GM21529 (cell line): Measurements from ENCODE around the gene FGD5.

Source experiments
- ATAC-seq: cut with Tn5 transposase; IDR thresholded peaks from one replicate; pipeline ENCODE4 v1.9.1; 2021; ENCODE audit not compliant: unreplicated experiment

Gene FGD5, protein sequence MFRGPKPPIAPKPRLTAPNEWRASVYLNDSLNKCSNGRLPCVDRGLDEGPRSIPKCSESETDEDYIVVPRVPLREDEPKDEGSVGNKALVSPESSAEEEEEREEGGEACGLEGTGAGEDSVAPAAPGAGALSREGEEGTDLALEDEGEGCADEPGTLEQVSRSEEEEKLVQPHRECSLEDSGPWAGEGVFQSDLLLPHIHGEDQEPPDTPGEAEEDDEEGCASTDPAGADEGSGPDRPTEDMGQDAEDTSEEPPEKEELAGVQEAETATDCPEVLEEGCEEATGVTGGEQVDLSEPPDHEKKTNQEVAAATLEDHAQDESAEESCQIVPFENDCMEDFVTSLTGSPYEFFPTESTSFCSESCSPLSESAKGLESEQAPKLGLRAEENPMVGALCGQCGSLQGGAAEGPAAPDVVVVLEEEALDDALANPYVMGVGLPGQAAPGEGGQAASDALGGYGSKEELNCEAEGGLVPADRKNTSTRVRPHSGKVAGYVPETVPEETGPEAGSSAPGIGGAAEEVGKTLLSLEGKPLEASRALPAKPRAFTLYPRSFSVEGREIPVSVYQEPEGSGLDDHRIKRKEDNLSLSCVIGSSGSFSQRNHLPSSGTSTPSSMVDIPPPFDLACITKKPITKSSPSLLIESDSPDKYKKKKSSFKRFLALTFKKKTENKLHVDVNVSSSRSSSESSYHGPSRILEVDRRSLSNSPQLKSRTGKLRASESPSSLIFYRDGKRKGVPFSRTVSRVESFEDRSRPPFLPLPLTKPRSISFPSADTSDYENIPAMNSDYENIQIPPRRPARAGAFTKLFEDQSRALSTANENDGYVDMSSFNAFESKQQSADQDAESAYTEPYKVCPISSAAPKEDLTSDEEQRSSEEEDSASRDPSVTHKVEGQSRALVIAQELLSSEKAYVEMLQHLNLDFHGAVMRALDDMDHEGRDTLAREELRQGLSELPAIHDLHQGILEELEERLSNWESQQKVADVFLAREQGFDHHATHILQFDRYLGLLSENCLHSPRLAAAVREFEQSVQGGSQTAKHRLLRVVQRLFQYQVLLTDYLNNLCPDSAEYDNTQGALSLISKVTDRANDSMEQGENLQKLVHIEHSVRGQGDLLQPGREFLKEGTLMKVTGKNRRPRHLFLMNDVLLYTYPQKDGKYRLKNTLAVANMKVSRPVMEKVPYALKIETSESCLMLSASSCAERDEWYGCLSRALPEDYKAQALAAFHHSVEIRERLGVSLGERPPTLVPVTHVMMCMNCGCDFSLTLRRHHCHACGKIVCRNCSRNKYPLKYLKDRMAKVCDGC (N-terminal part only)

DNA sequence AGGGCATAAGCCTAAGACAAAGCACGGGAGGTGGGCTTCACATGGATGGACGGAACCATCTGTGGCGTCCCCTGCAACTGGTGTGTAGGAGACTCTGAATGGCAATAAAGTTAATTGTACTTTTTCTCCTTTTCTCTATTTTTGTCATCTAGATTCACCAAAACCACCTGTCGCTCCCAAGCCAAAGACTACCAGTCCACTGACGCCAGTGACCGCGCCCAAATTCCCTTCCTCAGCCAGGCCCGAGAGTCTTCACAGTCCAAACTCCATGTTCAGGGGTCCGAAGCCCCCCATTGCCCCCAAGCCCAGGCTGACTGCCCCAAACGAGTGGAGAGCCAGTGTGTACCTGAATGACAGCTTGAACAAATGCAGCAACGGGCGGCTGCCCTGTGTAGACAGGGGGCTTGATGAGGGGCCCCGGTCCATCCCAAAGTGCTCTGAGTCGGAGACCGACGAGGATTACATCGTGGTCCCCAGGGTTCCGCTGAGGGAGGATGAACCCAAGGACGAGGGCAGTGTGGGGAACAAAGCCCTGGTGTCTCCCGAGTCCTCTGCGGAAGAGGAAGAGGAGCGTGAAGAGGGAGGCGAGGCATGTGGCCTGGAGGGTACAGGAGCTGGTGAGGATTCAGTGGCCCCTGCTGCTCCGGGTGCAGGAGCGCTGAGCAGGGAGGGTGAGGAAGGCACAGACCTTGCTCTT lies at the start of gene FGD5:
Gene FGD5 (plus strand): TSS at position 159 of the 697 bp plus-strand sequence. CDS start 110 bp downstream, at position 269.
- ATAC-seq = no peak

DNA sequence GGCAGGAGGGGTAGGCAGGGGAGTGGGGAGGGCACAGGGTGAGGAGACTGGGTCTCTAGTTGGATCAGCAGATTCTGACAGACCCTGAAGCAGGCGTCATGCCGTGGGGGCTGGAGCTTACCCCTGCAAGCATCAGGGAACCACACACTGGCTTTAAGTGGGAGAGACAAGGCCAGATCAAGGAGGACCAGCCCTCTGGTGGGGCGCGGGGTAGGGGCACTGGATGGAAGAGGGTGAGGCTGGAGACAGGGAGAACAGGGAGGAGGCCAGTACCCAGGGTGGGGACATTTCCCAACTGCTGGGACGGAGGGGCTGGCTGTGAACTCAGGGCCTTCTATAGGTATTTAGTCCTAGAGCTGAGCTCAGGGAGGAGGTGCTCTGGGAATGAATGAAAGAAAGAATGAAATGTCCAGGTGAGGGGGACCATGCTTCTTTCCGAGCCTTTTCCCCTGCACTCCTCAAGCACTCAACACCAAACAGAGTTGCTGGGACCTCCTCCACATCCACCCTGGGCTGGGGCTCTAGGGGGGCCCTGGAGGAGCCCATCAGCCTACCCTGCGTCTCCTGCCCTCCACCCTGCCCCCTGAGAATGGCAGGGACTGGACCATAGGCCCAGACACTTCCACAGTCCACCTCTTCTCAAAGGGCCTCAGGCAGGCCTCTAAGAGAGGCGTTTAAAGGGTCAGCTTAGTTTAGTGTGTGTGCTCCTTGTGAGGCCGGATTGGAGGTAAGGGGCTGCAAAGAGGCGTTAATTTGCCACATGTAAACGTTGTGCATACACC lies 49.0 kb upstream of the FGD5 start:
- no peak for ATAC-seq

DNA sequence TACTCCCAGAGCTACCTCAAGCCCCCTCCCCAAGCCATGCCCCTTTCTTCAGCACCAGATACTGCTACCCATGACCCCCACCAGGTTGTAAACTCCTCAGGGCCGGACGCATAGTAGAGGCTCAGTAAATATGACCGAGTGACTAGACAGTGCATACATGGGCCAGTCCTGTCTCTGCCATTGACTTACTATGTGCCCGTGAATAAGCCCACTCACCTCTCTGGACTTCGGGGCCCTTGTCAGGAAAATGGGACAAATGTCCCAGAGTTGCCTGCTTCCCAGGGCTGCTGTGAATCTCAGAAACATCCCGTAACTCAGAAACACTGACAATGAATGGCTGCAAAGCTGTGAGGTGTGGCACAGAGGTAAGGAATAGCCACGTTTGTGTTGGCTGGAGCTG lies 48.2 kb upstream of the FGD5 start:
- no peak for ATAC-seq

- no peak for ATAC-seq
Measured at GRCh38 chr3:14771593-14772497, 46.9 kb upstream of the FGD5 start.

- no peak for ATAC-seq
Measured at GRCh38 chr3:14772533-14773138, 46.1 kb upstream of the FGD5 start.

DNA sequence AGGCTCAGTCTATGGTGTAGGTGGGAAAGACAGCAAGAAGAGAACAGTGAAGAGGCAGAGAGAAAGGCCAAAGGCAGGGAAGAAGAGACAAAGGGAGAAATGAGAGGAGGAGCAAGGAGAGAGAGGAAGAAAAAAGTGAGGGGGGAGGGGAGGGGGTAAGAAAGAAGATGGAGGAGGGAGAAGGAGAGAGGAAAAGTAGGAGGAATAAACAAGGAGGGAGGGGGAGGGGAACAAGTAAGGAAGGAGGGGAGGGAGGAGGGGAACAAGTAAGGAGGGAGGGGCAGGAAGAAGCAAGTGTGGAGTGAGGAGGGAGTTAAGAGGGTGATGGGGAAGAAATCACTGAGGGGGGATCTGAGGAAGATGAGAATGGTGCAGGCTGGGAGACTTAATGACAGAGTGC lies 45.5 kb upstream of the FGD5 start:
- ATAC-seq = no peak

DNA sequence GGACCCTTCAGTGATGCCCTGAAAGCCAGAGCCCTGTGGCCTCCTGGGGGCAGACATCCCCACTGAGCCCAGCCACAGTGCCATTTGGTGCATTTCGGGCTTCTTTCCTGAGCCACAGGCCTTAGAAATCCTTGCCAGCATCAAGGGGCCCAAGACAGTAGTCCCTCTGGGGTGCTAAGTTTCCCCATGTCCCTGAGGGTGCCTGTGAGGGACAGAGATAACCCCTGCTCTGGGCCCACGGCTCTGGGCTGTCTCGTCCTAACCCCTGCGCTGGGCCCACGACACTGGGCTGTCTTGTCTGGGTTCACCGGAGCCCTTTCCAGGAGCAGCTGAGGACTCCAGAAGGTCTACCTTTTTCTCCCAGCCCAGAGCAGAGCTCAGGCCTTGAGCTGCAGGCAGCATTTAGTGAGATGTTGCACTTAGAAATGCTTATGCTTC lies 45.1 kb upstream of the FGD5 start:
- no peak for ATAC-seq

GRCh38 chr3:14774431-14774830 lies 44.3 kb upstream of the FGD5 start:
- ATAC-seq = no peak

- ATAC-seq = no peak
Measured at GRCh38 chr3:14775011-14775410, 43.8 kb upstream of the FGD5 start.

DNA sequence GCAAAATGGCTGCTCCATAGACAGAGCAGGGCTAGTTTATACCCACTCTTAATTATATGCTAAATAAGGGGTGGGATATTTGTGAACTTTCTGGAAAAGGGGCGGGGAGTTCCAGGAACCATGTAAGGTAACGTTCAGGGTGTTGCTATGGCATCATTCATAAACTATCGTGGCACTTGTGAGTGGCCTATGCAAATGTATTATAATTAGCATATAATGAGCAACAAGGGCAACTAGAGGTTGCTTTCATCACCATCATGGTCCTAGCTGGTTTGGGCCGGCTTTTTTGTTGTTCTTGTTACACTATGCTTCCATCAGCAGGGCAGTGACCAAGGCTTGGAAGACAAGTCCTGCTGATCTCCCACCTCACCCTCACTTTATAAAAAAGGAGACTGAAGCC lies 43.2 kb upstream of the FGD5 start:
- ATAC-seq = no peak

DNA sequence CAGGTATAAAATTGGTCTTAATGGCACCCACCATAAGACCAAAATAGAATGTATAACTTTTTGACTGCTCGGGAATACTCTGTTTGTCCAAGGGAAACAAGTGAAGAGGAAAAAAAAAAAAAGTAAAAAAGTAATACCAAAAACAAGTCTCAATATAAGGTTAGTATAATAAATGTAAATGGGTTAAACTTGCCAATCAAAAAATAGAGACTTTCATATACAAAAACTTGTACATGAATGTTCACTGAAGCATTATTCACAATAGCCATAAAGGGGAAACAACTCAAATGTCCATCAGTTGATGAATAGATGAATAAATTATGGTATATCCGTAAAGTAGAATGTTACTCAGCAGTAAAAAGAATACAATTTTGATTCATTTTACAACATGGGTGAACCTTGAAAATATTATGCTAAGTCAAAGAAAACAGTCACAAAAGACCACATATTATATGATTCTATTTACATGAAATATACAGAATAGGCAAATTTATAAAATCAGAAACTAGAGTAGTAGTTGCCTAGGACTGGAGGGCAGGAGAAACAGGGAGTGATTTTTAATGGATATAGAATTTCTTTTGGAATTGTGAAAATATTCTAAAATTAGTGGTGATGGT lies 39.6 kb upstream of the FGD5 start:
- no peak for ATAC-seq

GRCh38 chr3:14780927-14781507 lies 37.7 kb upstream of the FGD5 start:
- ATAC-seq = peak; percentile 92

- ATAC-seq = no peak
Measured at GRCh38 chr3:14783480-14784086, 35.2 kb upstream of the FGD5 start.

DNA sequence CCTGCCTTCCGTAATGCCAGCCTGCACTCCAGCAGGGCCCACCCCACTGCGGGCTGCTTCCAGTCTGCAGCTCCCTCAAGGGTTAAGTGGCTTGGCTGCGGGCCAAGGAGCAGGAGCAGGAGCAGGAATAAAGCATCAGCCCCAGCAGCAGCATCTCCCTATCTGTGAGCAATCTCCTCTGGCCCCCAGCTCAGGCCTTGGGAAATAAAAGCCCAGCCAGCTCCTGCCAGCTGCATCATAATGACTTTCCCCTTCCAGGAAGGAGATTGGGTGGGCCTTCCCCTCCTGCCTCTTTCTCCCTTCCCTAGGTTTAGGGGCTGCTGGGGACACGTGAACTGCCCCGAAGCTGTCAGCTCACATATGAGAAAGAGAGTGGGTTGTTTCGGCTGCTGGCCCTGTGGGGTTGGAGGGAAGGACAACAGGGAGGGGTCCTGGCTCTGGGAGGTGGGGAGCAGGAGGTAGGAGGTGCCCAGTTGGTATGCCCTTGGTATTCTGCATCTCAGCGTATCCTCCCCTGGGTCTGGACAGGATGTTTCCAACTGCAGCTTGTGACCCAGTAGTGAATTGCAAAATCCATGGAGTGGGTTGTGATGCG lies 34.6 kb upstream of the FGD5 start:
- no peak for ATAC-seq

GRCh38 chr3:14785207-14786155 lies 33.3 kb upstream of the FGD5 start:
- ATAC-seq = no peak

DNA sequence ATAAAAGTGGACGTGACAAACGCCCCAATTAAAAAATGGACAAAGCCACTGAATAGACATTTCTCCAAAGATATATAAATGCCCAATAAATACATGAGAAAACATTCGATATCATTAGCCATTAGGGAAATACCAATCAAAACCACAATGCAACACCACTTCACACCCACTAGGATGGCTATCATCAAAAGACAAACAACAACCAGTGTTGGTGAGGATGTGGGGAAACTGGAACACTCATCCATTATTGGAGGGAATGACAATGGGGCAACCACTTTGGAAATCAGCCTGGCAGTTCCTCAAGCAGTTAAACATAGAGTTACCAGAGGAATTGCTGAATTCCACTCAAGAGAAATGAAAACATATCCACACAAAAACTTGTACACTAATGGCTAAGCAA lies 32.4 kb upstream of the FGD5 start:
- ATAC-seq = no peak
